Esophagus squamous epithelium (tissue), 5 donors: Measurements from ENCODE around the gene PNPLA5. TPM values are rescaled to one million over a fixed set of nuclear protein-coding genes. Genes with fewer than 3 reads are reported as not detected.

ENCODE experiments used
- DNase-seq: peaks from one replicate; lab custom pipeline; 2025; lab: John Stamatoyannopoulos, UW
- H3K27ac ChIP-seq, 4 donors: fragments of 200-600 bp; sonication (generic); one replicate each; pipeline ENCODE4 v1.5.1; 2016 to 2019; ENCODE audit warnings: mild to moderate bottlenecking in 1 of 4
- H3K27me3 ChIP-seq, 4 donors: fragments of 200-600 bp; sonication (generic); 1 replicate in 3 of 4; 2 replicates in 1 of 4; pipeline versions ENCODE4 v1.5.1 to v1.6.0; 2017 to 2021; ENCODE audit warnings: antibody characterized with exemption in 1 of 4
- H3K36me3 ChIP-seq, 3 donors: fragments of 200-600 bp; sonication (generic); one replicate each; pipeline ENCODE4 v1.5.1; 2016 to 2019
- H3K4me1 ChIP-seq, 3 donors: fragments of 200-600 bp; sonication (generic); one replicate each; pipeline ENCODE4 v1.5.1; 2017 to 2019
- H3K4me3 ChIP-seq, 4 donors: fragments of 200-600 bp; sonication (generic); 1 replicate in 3 of 4; 2 replicates in 1 of 4; pipeline ENCODE4 v1.5.1; 2016 to 2019; ENCODE audit warnings: mild to moderate bottlenecking in 2 of 4, moderate library complexity in 1 of 4
- H3K9me3 ChIP-seq, 3 donors: fragments of 200-600 bp; sonication (generic); one replicate each; pipeline ENCODE4 v1.5.1; 2016 to 2019
- POLR2A ChIP-seq, 4 donors: fragments of 450-650 bp; IDR thresholded peaks; one replicate each; pipeline ENCODE4 v1.6.1; 2017; ENCODE audit warnings: antibody characterized with exemption in 4 of 4, mild to moderate bottlenecking in 4 of 4, moderate library complexity in 3 of 4
- WGBS, 2 donors: methylation state at CpG; one replicate each; pipeline ENCODE4 v1.1.5; 2018; 5-methylcytosine and 5-hydroxymethylcytosine counted together
- intact Hi-C: fragments of 100-400 bp; cut with DNase I; formaldehyde crosslinking; loops from one replicate; pipeline ENCODE4 v1.15.0; 2022
- total RNA-seq, 4 donors: library from RNA; depleted of rRNA; stranded (reverse); fragments of >200 nt; gene quantifications; one replicate each; pipeline ENCODE4 v1.1.0, GENCODE V29; 2016
- TF ChIP-seq, protein P1 (sequence below), 6 experiments: fragments of 450-650 bp in 4 of 6; fragments of 200-600 bp in 2 of 6; sonication (generic) in 2 of 6; IDR thresholded peaks; one replicate each; pipeline ENCODE4 v1.5.1; 2016 to 2019; ENCODE audit warnings: antibody characterized with exemption in 6 of 6, mild to moderate bottlenecking in 4 of 6, moderate library complexity in 4 of 6
- donor health status: DM: yes; HTN: yes; CAD: no.

Gene PNPLA5
- total RNA-seq, 4 donors from 2014 or later = not detected

DNA sequence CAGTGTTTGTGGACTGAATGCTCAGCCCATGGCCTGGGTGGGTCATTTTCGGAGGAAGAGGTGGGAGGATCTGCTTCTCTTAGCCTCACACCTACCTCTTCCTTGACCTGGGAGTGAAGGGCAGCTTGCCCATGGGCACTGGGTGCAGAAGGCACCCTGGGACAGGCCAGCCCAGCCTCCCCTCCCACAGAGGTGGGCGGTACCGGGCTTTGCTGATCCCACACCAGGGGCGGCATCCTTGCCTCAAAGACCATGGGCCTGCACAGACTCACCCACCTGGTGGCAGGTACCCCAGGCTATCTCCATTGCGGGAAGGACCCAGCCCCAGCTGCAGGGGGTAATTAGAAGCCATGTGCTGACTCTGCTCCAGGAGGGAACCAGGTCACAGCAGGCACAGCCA lies 1.5 kb upstream of the PNPLA5 start:
- Histone ChIP-seq H3K4me1 (peaks cover 6 to 13% (median 9%) of the 10 kb centered on the region in 3 donors), H3K4me3 (no peak overlapping the region), H3K27ac (no peak overlapping the region), H3K27me3 (peaks cover 15 to 82% (median 22%) of the 10 kb centered on the region in 4 donors), H3K36me3 (no peaks in the 10 kb centered on the region), H3K9me3 (no peaks in the 10 kb centered on the region)
- DNase-seq = no peak
- intact Hi-C loops = no loop called here
- WGBS, 2 donors = no CpG with 5 or more reads among the region's 5 CpGs
- TF ChIP-seq, protein P1, sequence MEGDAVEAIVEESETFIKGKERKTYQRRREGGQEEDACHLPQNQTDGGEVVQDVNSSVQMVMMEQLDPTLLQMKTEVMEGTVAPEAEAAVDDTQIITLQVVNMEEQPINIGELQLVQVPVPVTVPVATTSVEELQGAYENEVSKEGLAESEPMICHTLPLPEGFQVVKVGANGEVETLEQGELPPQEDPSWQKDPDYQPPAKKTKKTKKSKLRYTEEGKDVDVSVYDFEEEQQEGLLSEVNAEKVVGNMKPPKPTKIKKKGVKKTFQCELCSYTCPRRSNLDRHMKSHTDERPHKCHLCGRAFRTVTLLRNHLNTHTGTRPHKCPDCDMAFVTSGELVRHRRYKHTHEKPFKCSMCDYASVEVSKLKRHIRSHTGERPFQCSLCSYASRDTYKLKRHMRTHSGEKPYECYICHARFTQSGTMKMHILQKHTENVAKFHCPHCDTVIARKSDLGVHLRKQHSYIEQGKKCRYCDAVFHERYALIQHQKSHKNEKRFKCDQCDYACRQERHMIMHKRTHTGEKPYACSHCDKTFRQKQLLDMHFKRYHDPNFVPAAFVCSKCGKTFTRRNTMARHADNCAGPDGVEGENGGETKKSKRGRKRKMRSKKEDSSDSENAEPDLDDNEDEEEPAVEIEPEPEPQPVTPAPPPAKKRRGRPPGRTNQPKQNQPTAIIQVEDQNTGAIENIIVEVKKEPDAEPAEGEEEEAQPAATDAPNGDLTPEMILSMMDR (IDR thresholded peaks at IDR 0.05) = no peak
- TF ChIP-seq POLR2A (IDR thresholded peaks at IDR 0.05) = no peak

DNA sequence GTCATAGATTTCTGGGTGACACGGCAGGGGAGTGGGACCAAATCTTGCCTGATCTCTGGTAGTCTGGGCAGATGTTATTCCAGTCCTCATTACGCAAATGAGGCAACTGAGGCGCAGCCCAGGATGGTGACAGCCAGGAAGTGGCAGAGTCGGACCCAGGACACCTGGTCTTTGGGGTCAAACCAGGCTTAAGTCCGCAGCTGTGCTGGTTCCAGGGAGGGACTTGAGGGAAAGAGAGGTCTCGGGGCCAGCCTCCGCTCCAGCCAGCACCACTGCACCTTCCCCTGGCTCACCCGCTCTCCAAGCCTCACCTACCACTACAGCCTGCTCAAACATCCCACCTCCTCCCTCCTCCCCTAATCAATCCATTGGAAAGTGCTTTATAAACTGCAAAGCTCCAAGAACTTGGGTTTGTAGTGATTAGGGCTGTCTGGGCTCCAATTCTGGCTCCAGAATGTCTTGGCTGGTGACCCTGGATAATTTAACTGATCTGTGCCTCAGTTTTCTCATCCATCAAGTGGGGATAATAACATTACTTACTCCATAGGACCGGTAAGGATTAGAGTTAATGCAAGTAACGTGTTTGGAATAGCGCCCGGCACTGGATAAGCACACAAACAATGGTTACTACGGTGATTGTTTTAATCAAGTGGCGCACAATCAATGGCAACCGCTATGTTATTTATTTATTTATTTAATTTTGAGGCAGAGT lies 526 bp upstream of the PNPLA5 start:
- Histone ChIP-seq H3K9me3 (no peaks in the 10 kb centered on the region), H3K4me3 (no peak overlapping the region), H3K36me3 (no peaks in the 10 kb centered on the region), H3K27ac (no peak overlapping the region), H3K27me3 (peaks cover 15 to 90% (median 22%) of the 10 kb centered on the region in 4 donors), H3K4me1 (peaks cover 6 to 13% (median 9%) of the 10 kb centered on the region in 3 donors)
- TF ChIP-seq POLR2A (IDR thresholded peaks at IDR 0.05) = no peak
- TF ChIP-seq, protein P1 (IDR thresholded peaks at IDR 0.05) = no peak
- 49 to 62% methylated on average over 9 to 14 of the region's 15 CpGs for WGBS, 2 donors
- intact Hi-C loops = no loop called here
- no peak for DNase-seq

DNA sequence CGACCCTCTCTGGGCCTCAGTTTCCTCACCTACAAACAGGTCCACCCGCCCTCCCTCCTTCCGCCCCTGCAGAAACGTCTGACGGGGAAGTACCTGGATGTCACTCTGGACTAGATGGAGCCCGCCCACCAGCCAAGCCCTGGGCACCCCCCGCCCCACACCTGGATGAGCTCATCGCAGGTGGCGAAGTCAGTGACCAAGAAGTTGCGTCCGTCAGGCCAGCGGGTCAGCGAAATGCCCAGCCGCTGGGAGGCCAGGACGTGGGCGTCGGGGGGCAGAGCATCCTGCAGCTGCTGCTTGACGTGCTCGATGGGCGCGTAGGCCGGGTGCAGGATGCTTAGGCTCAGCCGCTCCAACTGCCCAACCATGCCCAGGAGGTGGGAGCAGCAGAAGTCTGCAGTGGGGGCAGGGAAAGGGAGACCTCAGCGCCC lies 897 bp downstream of the PNPLA5 start:
- intact Hi-C loops = no loop called here
- H3K36me3 ChIP-seq = no peaks in the 10 kb centered on the region
- TF ChIP-seq, protein P1 (IDR thresholded peaks at IDR 0.05) = no peak
- no peak for TF ChIP-seq POLR2A (IDR thresholded peaks at IDR 0.05)
- H3K9me3 ChIP-seq = no peaks in the 10 kb centered on the region
- WGBS, 2 donors = 20% methylated on average over 3 to 4 of the region's 24 CpGs
- H3K4me3 ChIP-seq = no peak overlapping the region
- H3K4me1 ChIP-seq = peaks cover 6 to 13% (median 9%) of the 10 kb centered on the region in 3 donors
- H3K27ac ChIP-seq = no peak overlapping the region
- no peak for DNase-seq
- H3K27me3 ChIP-seq = peaks cover 15 to 96% (median 22%) of the 10 kb centered on the region in 4 donors

DNA sequence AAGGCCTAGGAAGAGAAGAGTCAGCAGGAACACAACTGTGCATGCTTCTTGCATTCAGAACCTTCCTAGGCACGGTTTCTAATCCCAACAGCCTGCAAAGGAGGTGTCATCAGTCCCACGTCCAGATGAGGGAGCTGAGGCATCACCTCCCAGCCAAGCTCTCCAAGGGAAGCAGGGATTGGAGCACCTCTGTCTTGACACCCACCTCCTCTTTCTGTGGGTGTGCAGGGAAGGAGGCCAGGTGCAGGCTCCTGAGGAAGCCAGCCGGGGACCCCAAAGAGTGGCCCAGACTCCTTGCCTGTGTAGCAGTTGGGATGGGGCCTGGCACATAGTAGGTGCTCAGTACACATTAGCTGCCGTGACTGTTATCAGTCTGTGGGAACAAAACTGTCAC lies 2.0 kb downstream of the PNPLA5 start:
- H3K27me3 ChIP-seq = peaks cover 15 to 98% (median 22%) of the 10 kb centered on the region in 4 donors
- no peak overlapping the region for H3K4me3 ChIP-seq
- no peaks in the 10 kb centered on the region for H3K36me3 ChIP-seq
- WGBS, 2 donors = 17 to 21% methylated on average over 1 to 2 of the region's 4 CpGs
- DNase-seq = no peak
- H3K27ac ChIP-seq = no peak overlapping the region
- H3K4me1 ChIP-seq = peaks cover 6 to 13% (median 9%) of the 10 kb centered on the region in 3 donors
- H3K9me3 ChIP-seq = no peaks in the 10 kb centered on the region
- TF ChIP-seq, protein P1 (IDR thresholded peaks at IDR 0.05) = no peak
- TF ChIP-seq POLR2A (IDR thresholded peaks at IDR 0.05) = no peak
- intact Hi-C loops = no loop called here

DNA sequence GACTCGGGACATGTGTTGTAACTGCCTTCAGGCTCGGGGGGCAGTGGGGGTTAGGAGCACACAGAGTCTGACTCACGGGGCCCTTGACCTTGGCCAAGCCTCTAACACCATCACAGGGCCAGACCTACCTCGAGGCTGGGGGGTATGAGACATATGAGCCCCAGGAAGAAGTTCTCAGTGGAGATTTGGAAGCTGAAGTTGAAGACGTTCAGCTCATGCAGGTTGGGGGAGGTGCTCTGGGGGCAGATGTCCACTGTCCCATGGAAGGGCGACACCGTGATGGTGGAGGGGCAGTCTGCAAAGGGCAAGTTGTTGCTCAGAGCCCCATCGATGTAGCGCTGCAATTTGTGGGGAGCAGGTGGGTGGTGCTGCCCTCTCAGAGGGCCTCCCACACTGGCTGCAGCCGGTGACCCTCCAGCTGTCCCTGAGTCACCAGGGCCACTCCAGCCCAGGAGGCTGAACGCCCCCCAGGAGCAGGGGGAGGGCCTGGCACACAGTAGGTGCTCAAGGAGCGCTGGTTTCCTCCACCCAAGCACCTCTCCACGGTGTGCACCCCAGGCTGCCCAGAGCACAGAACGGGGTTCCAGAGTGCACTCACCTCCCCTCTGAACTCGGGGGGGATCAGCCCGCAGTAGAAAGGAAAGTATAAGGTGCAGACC lies 2.5 kb downstream of the PNPLA5 start:
- intact Hi-C loops = no loop called here
- no peak for DNase-seq
- H3K27ac ChIP-seq = no peak overlapping the region
- 46 to 68% methylated on average over 6 to 8 of the region's 16 CpGs for WGBS, 2 donors
- H3K36me3 ChIP-seq = no peaks in the 10 kb centered on the region
- no peak for TF ChIP-seq POLR2A (IDR thresholded peaks at IDR 0.05)
- TF ChIP-seq, protein P1 (IDR thresholded peaks at IDR 0.05) = no peak
- H3K9me3 ChIP-seq = no peaks in the 10 kb centered on the region
- H3K4me3 ChIP-seq = no peak overlapping the region
- H3K27me3 ChIP-seq = peaks cover 15 to 96% (median 22%) of the 10 kb centered on the region in 4 donors
- peaks cover 6 to 13% (median 9%) of the 10 kb centered on the region in 3 donors for H3K4me1 ChIP-seq
